Small intestine (tissue), 7 donors: ENCODE measurements around the gene UBE3C. TPM values are rescaled to one million over a fixed set of nuclear protein-coding genes. Genes with fewer than 3 reads are reported as not detected.

Experiments used
- DNase-seq, 2 donors: peaks; one replicate each; pipeline versions ENCODE4 v3.0.0 to v3.0.0-alpha.2; 2013
- FAIRE-seq: peaks from 2 replicates; lab custom pipeline; 2012; peaks lifted over from hg19 to GRCh38; lab: Jason Lieb, UNC
- H3K27ac ChIP-seq, 3 donors: one replicate each; pipeline ENCODE4 v1.5.1; 2013; ENCODE audit warnings: low read length in 2 of 3, mild to moderate bottlenecking in 2 of 3, control low read depth in 1 of 3, inconsistent platforms in 1 of 3, low read depth in 1 of 3, moderate library complexity in 1 of 3
- H3K27me3 ChIP-seq, 3 donors: one replicate each; pipeline ENCODE4 v1.6.1; 2013; ENCODE audit warnings: low read length in 3 of 3, inconsistent platforms in 1 of 3; ENCODE audit not compliant: control insufficient read depth in 3 of 3, insufficient read depth in 3 of 3
- H3K36me3 ChIP-seq, 3 donors: one replicate each; pipeline ENCODE4 v1.6.1; 2013; ENCODE audit warnings: low read length in 3 of 3, inconsistent platforms in 1 of 3, low read depth in 1 of 3, mild to moderate bottlenecking in 1 of 3, moderate library complexity in 1 of 3; ENCODE audit not compliant: control insufficient read depth in 3 of 3, insufficient read depth in 2 of 3
- H3K4me1 ChIP-seq, 3 donors: one replicate each; pipeline ENCODE4 v1.6.1; 2013; ENCODE audit warnings: low read length in 2 of 3, inconsistent platforms in 1 of 3, low read depth in 1 of 3, mild to moderate bottlenecking in 1 of 3, moderate library complexity in 1 of 3; ENCODE audit not compliant: control insufficient read depth in 3 of 3, insufficient read depth in 2 of 3
- H3K4me3 ChIP-seq, 3 donors: one replicate each; pipeline ENCODE4 v1.5.1; 2013; ENCODE audit warnings: low read length in 3 of 3, control low read depth in 1 of 3, inconsistent platforms in 1 of 3, low read depth in 1 of 3, mild to moderate bottlenecking in 1 of 3, moderate library complexity in 1 of 3
- H3K9me3 ChIP-seq, 2 donors: one replicate each; pipeline ENCODE4 v1.6.1; 2013; ENCODE audit warnings: low read depth in 1 of 2, low read length in 1 of 2; ENCODE audit not compliant: control insufficient read depth in 2 of 2, insufficient read depth in 1 of 2
- WGBS, 3 donors: extraction: QIAGEN DNeasy Blood & Tissue Kit; methylation state at CpG; one replicate each; pipeline ENCODE4 v1.1.7; 2013; 5-methylcytosine and 5-hydroxymethylcytosine counted together
- polyA plus RNA-seq, 4 donors: library from polyadenylated mRNA; stranded (reverse) in 3 of 4; unstranded in 1 of 4; fragments of 200-250 nt in 3 of 4; fragments of 120-200 nt in 1 of 4; gene quantifications; one replicate each; pipeline versions ENCODE4 v1.2.1 to v1.2.3, GENCODE V29; 2013
- donor health status: healthy with polysubstance abuse.
- donor health status: control.
- donor health status: control.
- donor health status: Bipolar disorder and iron deficiency.
- donor health status: healthy.

UBE3C gene
- polyA plus RNA-seq, 4 donors: 22.2 to 47.6 (median 26.8) TPM

- Histone ChIP-seq H3K4me3 (no peak overlapping the region), H3K4me1 (peaks cover 0 to 3% (median 0%) of the 10 kb centered on the region in 3 donors), H3K9me3 (no peaks in the 10 kb centered on the region), H3K27ac (no peak overlapping the region), H3K27me3 (peaks cover 0 to 3% (median 0%) of the 10 kb centered on the region in 3 donors), H3K36me3 (no peaks in the 10 kb centered on the region)
- no peak for DNase-seq
- 89 to 96% (median 92%) methylated on average over 2 of the region's 2 CpGs for WGBS, 3 donors
- no peak for FAIRE-seq
Measured at GRCh38 chr7:157133304-157133703, 5.4 kb upstream of the UBE3C start.

DNA sequence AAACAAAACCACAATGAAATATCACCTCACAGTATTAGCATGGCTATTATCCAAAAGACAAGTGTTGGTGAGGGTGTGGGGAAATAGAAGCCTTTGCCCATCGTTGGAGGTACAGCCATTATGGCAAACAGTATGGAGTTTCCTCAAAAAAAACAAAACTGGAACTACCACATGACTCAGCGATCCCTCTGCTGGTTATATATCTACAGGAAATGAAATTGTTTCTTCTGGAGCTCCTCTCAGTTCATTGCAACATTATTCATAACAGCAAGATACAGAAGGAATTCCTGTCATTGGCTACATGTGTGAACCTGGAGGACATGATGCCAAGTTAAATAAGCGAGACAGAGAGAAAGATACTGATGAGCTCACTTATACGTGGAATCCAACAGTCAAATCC, 2.4 kb upstream of the UBE3C start:
- peaks cover 7 to 15% (median 15%) of the 10 kb centered on the region in 3 donors for H3K4me1 ChIP-seq
- WGBS, 3 donors: 12 to 32% (median 25%) methylated on average over 4 of the region's 4 CpGs
- FAIRE-seq (no peak), DNase-seq (peak; percentile 41 to 46)
- no peak overlapping the region for H3K4me3 ChIP-seq
- H3K27me3 ChIP-seq: no peaks in the 10 kb centered on the region
- no peaks in the 10 kb centered on the region for H3K9me3 ChIP-seq
- H3K27ac ChIP-seq: no peak overlapping the region
- H3K36me3 ChIP-seq: peaks cover 1 to 10% (median 2%) of the 10 kb centered on the region in 3 donors

- DNase-seq (no peak), FAIRE-seq (no peak)
- WGBS, 3 donors: 18 to 31% (median 19%) methylated on average over 5 of the region's 5 CpGs
- Histone ChIP-seq H3K36me3 (peaks cover 2 to 20% (median 4%) of the 10 kb centered on the region in 3 donors), H3K27ac (peak overlapping the region; percentile 87 to 91 (median 90)), H3K27me3 (no peaks in the 10 kb centered on the region), H3K4me3 (peak overlapping the region; percentile 37 to 71 (median 55)), H3K4me1 (peaks cover 9 to 17% (median 15%) of the 10 kb centered on the region in 3 donors), H3K9me3 (no peaks in the 10 kb centered on the region)
Measured at GRCh38 chr7:157138101-157138423, 664 bp upstream of the UBE3C start.

- FAIRE-seq (no peak), DNase-seq (peak; percentile 68 to 70)
- 0 to 1% (median 1%) methylated on average over 37 to 74 of the region's 74 CpGs for WGBS, 3 donors
- H3K36me3 ChIP-seq: peaks cover 2 to 30% (median 4%) of the 10 kb centered on the region in 3 donors
- H3K9me3 ChIP-seq: no peaks in the 10 kb centered on the region
- peak overlapping the region; percentile 85 to 97 (median 93) for H3K27ac ChIP-seq
- peak overlapping the region; percentile 72 to 91 (median 72) for H3K4me3 ChIP-seq
- H3K4me1 ChIP-seq: peaks cover 9 to 17% (median 15%) of the 10 kb centered on the region in 3 donors
- H3K27me3 ChIP-seq: no peaks in the 10 kb centered on the region
Measured at GRCh38 chr7:157139111-157139809, 534 bp downstream of the UBE3C start.

DNA sequence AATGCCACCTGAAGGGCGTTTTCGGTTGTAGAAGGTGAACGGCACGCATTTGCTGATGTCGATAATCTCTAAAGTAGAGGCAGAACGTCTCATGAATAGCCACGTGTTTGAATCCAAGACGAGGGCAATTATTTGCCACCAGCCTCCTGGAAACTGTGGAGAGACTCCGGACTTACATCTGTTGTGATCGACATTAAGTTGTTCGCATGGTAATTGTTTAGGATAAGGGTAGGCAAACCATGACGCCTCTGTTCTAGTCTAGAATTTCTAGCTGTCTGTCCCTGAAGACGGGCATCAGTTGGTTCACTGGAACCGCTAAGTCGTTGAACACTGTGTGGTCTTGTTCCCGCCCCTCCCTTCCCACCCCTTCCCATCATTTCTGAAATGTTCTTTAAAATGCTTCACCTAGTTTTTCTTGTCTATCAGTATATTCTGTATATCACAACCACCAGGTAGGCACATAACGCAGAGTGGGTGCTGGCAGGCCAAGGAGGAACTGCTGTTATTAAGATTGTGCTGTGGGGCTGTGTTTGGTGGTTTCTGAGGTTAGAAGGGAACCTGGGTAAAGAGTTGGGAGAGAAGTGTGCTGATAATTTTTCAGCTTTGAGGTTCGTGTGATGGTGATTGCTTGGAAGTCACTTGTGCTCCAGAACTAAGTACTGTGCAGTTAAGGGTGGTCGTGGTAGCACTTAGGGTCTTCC, 1.2 kb downstream of the UBE3C start:
- Histone ChIP-seq H3K4me1 (peaks cover 9 to 17% (median 15%) of the 10 kb centered on the region in 3 donors), H3K4me3 (peak overlapping the region; percentile 72 to 91 (median 72)), H3K9me3 (no peaks in the 10 kb centered on the region), H3K27ac (peak overlapping the region; percentile 85 to 97 (median 93)), H3K36me3 (peaks cover 2 to 31% (median 4%) of the 10 kb centered on the region in 3 donors), H3K27me3 (no peaks in the 10 kb centered on the region)
- WGBS, 3 donors: 20 to 28% (median 21%) methylated on average over 19 of the region's 19 CpGs
- DNase-seq (no peak), FAIRE-seq (no peak)

DNA sequence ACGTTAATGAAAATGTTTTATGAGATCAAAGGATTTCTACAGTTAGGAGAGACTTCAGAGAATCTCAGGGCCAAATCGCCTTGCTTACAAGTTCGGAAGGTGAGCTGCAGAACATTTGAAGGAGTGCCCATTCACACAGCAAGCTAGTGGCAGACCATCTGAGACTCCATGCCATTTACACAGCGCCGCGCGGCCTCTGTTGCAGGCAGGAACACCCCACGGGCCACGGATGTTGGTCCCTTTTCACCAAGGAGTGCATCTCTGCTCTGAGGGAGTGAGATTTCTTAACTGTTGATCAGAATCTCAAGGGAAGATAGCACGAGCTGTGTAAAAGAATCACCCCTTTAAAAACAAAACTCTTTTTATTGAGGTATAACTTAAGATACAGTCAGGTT, 1.8 kb downstream of the UBE3C start:
- Histone ChIP-seq H3K27ac (no peak overlapping the region), H3K9me3 (no peaks in the 10 kb centered on the region), H3K4me3 (peak overlapping the region in 1 of 3 donors; percentile 72), H3K27me3 (no peaks in the 10 kb centered on the region), H3K36me3 (peaks cover 2 to 34% (median 4%) of the 10 kb centered on the region in 3 donors), H3K4me1 (peaks cover 9 to 17% (median 15%) of the 10 kb centered on the region in 3 donors)
- no peak for DNase-seq
- WGBS, 3 donors: 72 to 79% (median 77%) methylated on average over 10 of the region's 10 CpGs
- no peak for FAIRE-seq

DNA sequence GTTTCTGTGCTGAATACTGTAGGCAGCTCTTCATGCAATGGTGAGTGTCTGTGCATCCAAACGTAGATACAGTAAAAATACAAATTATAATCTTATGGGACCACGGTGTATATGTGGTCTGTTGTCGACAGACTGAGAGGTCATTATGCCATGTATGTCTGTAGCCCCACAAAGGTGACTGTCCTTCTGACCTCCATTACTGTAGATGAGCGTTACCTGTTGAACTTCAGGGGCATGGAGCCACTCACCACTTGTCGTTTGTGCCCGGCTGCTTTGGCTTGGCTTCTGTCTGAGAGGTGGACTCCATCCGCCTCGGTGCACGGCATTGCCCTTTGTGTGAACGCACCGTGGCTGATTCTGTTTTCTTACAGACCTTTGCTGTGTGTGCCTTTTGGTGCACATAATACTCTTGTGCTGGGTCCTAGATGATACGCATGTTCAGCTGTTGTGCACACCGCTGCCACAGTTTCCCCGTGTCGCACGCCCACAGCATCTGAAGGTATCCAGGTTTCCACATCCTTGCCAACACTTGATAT, 2.9 kb downstream of the UBE3C start:
- Histone ChIP-seq H3K4me1 (peaks cover 9 to 17% (median 15%) of the 10 kb centered on the region in 3 donors), H3K27ac (no peak overlapping the region), H3K27me3 (no peaks in the 10 kb centered on the region), H3K4me3 (no peak overlapping the region), H3K9me3 (peaks cover 0 to under 1% of the 10 kb centered on the region in 2 donors), H3K36me3 (peaks cover 2 to 40% (median 4%) of the 10 kb centered on the region in 3 donors)
- WGBS, 3 donors: 89 to 94% (median 92%) methylated on average over 16 of the region's 16 CpGs
- FAIRE-seq (no peak), DNase-seq (no peak)

DNA sequence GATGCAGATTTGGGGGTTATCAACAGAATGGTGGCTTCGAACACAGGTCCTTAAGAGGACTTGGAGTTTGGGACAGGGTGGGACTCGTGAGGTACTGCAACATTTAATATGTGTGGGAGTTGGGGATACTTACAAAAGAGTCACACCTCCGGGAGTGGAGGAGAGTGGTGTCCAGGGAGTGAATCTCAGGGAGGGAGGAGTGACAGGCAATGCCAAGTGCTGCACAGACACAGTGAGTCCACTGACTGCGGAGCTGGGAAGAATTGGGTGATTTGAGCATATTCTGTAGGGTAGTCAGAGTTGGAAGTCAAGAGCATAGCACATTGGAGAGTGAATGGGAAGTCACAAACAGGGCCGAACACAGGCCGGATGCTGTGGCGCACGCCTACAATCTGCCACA, 5.1 kb downstream of the UBE3C start:
- Histone ChIP-seq H3K36me3 (peaks cover 2 to 41% (median 4%) of the 10 kb centered on the region in 3 donors), H3K4me3 (no peak overlapping the region), H3K27me3 (no peaks in the 10 kb centered on the region), H3K4me1 (peaks cover 9 to 17% (median 11%) of the 10 kb centered on the region in 3 donors), H3K27ac (no peak overlapping the region), H3K9me3 (peaks cover 0 to 2% of the 10 kb centered on the region in 2 donors)
- FAIRE-seq (no peak), DNase-seq (no peak)
- WGBS, 3 donors: 86 to 91% (median 90%) methylated on average over 8 of the region's 8 CpGs
